ENCODE measurements around the gene FAM163A.

GRCh38 chr1:179798864-179799516, 55.9 kb downstream of the FAM163A start:
- TF ChIP-seq SP1 (IDR thresholded peaks at IDR 0.05) (no peak), SUZ12 (IDR thresholded peaks at IDR 0.05) (no peak), L3MBTL2 (conservative IDR thresholded peaks at IDR 0.05) (no peak), HDGF (IDR thresholded peaks at IDR 0.05; ENCODE audit: borderline replicate concordance) (no peak), LEF1 (IDR thresholded peaks at IDR 0.05; ENCODE audit: borderline replicate concordance) (no peak), FOXM1 (IDR thresholded peaks at IDR 0.05; ENCODE audit: borderline replicate concordance) (no peak), ELF4 (IDR thresholded peaks at IDR 0.05) (no peak), PKNOX1 (IDR thresholded peaks at IDR 0.05) (no peak), FOXA1 (IDR thresholded peaks at IDR 0.05) (no peak), BHLHE40 (IDR thresholded peaks at IDR 0.05; ENCODE audit: borderline replicate concordance) (no peak), NFRKB (IDR thresholded peaks at IDR 0.05) (no peak), FOXK2 (IDR thresholded peaks at IDR 0.05) (no peak)
